ENCODE results near the gene FAM110C. TPM values are rescaled to one million over a fixed set of nuclear protein-coding genes. Genes with fewer than 3 reads are reported as not detected.

The FAM110C gene
- total RNA-seq, 1 donor from 2014 or later: 0.07 TPM

- H3K27ac Mint-ChIP-seq (ENCODE audit: unreplicated experiment): no peak overlapping the region
- no peaks in the 10 kb centered on the region for H3K4me1 Mint-ChIP-seq
- TF ChIP-seq, protein P1, sequence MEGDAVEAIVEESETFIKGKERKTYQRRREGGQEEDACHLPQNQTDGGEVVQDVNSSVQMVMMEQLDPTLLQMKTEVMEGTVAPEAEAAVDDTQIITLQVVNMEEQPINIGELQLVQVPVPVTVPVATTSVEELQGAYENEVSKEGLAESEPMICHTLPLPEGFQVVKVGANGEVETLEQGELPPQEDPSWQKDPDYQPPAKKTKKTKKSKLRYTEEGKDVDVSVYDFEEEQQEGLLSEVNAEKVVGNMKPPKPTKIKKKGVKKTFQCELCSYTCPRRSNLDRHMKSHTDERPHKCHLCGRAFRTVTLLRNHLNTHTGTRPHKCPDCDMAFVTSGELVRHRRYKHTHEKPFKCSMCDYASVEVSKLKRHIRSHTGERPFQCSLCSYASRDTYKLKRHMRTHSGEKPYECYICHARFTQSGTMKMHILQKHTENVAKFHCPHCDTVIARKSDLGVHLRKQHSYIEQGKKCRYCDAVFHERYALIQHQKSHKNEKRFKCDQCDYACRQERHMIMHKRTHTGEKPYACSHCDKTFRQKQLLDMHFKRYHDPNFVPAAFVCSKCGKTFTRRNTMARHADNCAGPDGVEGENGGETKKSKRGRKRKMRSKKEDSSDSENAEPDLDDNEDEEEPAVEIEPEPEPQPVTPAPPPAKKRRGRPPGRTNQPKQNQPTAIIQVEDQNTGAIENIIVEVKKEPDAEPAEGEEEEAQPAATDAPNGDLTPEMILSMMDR (conservative IDR thresholded peaks at IDR 0.05): no peak
Observed at GRCh38 chr2:40465-40864, 5.8 kb downstream of the FAM110C start.

GRCh38 chr2:38155-38554 is 8.2 kb downstream of the FAM110C start:
- no peak overlapping the region for H3K27ac Mint-ChIP-seq (ENCODE audit: unreplicated experiment)

More at GRCh38 chr2:40465-40864, 5.8 kb downstream of the FAM110C start:
- Mint-ChIP-seq H3K36me3 (ENCODE audit: low read depth) (no peaks in the 10 kb centered on the region), H3K4me3 (no peak overlapping the region), H3K9me3 (no peaks in the 10 kb centered on the region), H3K27me3 (ENCODE audit: low read depth) (peaks cover 62% of the 10 kb centered on the region)
- DNase-seq (ENCODE audit: low read depth, low spot score): no peak

DNA sequence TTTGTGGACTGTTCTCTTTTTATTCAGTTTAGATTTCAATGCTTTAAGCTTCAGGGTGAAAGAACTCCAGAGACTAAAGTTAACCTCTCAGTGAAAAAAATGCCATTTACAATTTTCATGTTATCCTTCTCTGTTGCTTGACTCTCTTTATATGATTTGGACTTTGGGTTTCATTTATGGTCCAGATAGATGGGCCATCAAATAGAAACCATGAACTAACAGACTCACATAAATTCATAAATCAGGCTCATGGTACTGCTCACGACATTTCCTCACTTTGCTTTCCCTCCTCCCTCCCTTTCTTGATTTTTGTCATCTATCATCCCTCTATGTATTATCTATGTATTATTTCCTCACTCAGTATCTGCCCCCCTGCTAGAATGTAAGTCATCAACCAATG is 10.0 kb downstream of the FAM110C start:
- Mint-ChIP-seq H3K36me3 (ENCODE audit: low read depth) (no peaks in the 10 kb centered on the region), H3K4me1 (no peaks in the 10 kb centered on the region), H3K27me3 (ENCODE audit: low read depth) (peaks cover 22% of the 10 kb centered on the region), H3K9me3 (no peaks in the 10 kb centered on the region), H3K27ac (ENCODE audit: unreplicated experiment) (no peak overlapping the region), H3K4me3 (no peak overlapping the region)
- TF ChIP-seq, protein P1 (conservative IDR thresholded peaks at IDR 0.05): no peak
- no peak for DNase-seq (ENCODE audit: low read depth, low spot score)

More at GRCh38 chr2:38155-38554, 8.2 kb downstream of the FAM110C start:
- TF ChIP-seq, protein P1 (conservative IDR thresholded peaks at IDR 0.05): no peak
- no peak overlapping the region for H3K4me3 Mint-ChIP-seq
- H3K4me1 Mint-ChIP-seq: no peaks in the 10 kb centered on the region
- DNase-seq (ENCODE audit: low read depth, low spot score): no peak
- no peaks in the 10 kb centered on the region for H3K9me3 Mint-ChIP-seq
- H3K36me3 Mint-ChIP-seq (ENCODE audit: low read depth): no peaks in the 10 kb centered on the region
- H3K27me3 Mint-ChIP-seq (ENCODE audit: low read depth): peaks cover 39% of the 10 kb centered on the region

GRCh38 chr2:35852-36251 is 10.5 kb downstream of the FAM110C start:
- Mint-ChIP-seq H3K4me1 (no peaks in the 10 kb centered on the region), H3K4me3 (no peak overlapping the region), H3K27ac (ENCODE audit: unreplicated experiment) (no peak overlapping the region), H3K9me3 (no peaks in the 10 kb centered on the region), H3K27me3 (ENCODE audit: low read depth) (peaks cover 20% of the 10 kb centered on the region), H3K36me3 (ENCODE audit: low read depth) (no peaks in the 10 kb centered on the region)
- no peak for DNase-seq (ENCODE audit: low read depth, low spot score)
- TF ChIP-seq, protein P1 (conservative IDR thresholded peaks at IDR 0.05): no peak

DNA sequence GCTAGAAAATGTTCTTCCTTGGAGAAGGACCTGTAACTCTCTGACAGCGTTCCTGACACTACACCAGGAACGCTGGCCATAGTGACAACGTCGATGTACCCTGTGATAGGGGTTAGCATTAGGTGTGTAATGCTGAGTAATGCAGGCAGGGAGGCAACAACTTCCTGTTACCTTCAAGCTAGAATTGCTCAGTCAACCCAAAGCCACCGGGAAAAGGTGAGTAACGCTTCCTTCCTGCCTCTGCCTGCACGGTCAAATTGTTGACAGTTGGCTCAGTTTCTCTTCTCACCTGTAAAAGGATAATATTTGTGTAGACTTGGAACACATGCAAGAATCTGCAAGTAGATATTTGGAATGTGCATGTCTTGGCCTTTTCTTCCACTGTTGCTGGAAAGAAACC is 12.7 kb downstream of the FAM110C start:
- Mint-ChIP-seq H3K27ac (ENCODE audit: unreplicated experiment) (no peak overlapping the region), H3K4me3 (no peak overlapping the region), H3K4me1 (no peaks in the 10 kb centered on the region), H3K36me3 (ENCODE audit: low read depth) (no peaks in the 10 kb centered on the region), H3K9me3 (peaks cover 2% of the 10 kb centered on the region), H3K27me3 (ENCODE audit: low read depth) (peaks cover 4% of the 10 kb centered on the region)
- TF ChIP-seq, protein P1 (conservative IDR thresholded peaks at IDR 0.05): no peak
- DNase-seq (ENCODE audit: low read depth, low spot score): no peak

DNA sequence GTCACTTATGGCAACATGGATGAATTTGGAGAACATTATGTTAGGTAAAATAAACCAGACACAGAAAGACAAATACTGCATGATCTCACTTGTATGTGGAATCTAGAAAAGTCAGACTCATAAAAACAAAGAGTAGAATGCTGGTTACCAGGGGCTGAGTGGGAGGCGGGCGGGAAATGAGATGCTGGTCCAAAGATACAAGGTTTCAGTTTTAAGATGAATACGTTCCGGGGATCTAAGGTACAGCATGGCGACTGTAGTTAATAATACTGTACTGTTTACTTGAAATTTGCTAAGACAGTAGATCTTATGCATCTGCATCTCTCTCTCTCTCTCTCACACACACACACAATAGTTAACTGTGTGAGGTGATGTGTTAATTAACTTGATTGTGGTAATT is 14.2 kb downstream of the FAM110C start:
- peaks cover 2% of the 10 kb centered on the region for H3K9me3 Mint-ChIP-seq

More for the DNA sequence above, 14.2 kb downstream of the FAM110C start:
- Mint-ChIP-seq H3K4me1 (peaks cover 6% of the 10 kb centered on the region), H3K36me3 (ENCODE audit: low read depth) (no peaks in the 10 kb centered on the region), H3K27me3 (ENCODE audit: low read depth) (peaks cover 3% of the 10 kb centered on the region), H3K27ac (ENCODE audit: unreplicated experiment) (no peak overlapping the region), H3K4me3 (no peak overlapping the region)
- DNase-seq (ENCODE audit: low read depth, low spot score): no peak
- TF ChIP-seq, protein P1 (conservative IDR thresholded peaks at IDR 0.05): no peak

Measured in neural crest cell (in vitro differentiated cells).